Activated CD8-positive, alpha-beta memory T cell treated with anti-CD3 and anti-CD28 coated beads for 1 hour (primary cell): Measurements from ENCODE around the gene ZBTB22.
"Not testable (repeated sequence)": the region's sequence is repeated elsewhere in the genome, so short reads cannot be mapped to it uniquely, and the experiment has no call there.

Experiments used
- DNase-seq, 2 donors: peaks; one replicate each; pipeline ENCODE4 v3.0.0-alpha.2; 2020; ENCODE audit warnings: low read depth in 1 of 2; ENCODE audit errors: extremely low read depth in 1 of 2

The ZBTB22 gene, protein sequence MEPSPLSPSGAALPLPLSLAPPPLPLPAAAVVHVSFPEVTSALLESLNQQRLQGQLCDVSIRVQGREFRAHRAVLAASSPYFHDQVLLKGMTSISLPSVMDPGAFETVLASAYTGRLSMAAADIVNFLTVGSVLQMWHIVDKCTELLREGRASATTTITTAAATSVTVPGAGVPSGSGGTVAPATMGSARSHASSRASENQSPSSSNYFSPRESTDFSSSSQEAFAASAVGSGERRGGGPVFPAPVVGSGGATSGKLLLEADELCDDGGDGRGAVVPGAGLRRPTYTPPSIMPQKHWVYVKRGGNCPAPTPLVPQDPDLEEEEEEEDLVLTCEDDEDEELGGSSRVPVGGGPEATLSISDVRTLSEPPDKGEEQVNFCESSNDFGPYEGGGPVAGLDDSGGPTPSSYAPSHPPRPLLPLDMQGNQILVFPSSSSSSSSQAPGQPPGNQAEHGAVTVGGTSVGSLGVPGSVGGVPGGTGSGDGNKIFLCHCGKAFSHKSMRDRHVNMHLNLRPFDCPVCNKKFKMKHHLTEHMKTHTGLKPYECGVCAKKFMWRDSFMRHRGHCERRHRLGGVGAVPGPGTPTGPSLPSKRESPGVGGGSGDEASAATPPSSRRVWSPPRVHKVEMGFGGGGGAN

DNA sequence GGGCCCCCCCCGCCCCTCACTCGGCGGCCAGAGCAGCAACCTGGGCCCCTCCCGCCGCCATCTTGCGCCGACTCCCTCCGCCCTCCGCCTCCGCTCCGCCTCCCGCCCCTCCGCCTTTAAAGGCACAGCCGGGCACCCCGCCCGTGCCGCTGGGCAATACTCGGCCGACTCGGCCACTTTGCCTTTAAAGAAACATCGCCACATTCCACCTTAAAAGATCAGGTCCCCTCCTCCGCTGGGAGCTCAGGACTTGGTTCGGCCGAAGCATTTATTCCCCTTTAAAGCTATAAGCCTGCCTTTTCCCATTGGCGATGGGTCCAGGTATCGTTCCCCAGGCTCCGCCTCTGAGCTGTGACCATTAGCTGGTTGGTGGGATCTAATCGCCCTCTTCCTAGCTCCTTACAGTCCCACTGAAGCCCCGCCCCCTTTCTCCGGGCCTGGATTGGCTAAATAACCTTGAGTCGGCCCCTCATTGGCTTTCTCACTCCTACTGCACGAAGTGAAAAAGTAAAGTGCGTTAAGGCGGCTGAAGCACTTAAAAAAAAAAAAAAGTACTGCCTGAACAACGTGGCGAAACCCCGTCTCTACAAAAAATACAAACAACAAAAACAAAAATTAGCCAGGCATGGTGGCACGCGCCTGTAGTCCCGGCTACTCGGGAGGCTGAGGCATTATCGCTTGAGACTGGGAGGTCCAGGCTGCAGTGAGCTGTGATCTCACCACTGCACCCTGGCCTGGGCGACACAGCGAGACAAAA lies at the start of gene ZBTB22:
ZBTB22 (minus strand) TSS at position 76 of the 757 bp plus-strand sequence. CDS start 828 bp downstream, outside the sequence.
- peak; percentile 90 to 95 for DNase-seq

DNA sequence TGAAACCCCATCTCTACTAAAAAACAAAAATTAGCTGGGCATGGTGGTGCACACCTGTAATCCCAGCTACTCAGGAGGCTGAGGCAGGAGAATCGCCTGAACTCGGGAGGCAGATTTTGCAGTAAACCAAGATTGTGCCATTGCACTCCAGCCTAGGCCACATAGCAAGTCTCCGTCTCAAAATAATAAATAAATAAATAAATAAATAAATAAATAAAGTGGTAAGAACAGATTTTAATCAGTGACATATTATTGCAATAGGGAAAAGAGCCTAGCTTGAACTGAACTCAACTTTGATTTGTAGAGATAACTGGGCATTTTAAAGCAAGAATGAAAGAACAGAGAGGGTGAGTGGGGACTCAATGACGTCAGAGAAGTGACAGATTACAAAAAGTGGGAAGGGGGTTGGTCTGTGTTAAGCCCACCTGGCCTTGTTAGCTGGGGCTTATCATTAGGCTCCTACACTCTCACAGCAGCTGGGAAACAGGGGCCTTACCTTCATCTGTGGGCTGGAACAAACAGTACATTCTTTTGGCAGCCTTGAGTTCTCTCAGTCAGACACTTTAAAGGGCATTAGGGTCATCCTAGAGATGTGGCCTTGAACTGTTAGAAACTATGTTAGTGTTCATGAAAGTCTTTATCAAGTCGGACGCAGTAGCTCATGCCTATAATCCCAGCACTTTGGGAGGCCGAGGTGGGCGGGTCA lies 49.6 kb upstream of the ZBTB22 start:
- DNase-seq: no peak

DNA sequence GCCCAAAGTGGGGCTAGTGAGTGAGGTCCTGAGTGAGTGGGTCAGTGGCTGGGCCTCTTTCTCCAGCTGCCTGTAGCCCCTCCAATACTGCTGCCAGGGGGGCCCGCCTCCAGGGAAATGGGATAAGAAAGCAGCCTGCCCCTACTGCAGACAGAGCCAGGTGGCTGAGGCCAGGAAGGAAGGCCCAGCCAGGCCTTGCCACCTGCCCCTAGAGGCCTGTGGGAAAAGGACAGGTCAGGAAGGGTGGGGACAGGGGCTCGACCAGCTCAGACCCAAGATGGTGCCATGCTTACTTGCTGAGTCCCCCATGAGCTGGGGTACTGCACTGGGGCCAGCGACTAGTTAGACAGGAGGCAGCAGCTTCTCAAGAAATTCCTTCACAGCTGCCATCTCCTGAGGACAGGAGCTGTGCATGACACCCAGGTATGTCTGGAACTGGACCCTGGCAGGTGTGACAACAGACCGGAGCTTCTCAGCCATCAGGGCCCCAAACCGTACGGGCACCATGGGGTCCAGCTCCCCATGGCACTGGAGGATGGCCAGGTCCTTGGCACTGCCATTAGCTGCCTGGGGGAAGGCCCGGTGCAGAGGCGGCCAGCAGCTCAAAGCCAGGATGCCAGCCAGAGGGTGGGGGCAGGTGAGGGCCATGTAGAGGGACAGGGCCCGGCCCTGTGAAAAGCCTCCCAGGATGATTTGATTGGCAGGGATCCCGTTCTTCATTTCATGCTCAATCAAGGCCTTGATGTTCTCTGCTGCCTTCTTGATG lies 47.8 kb upstream of the ZBTB22 start:
- DNase-seq: not testable (repeated sequence)

DNA sequence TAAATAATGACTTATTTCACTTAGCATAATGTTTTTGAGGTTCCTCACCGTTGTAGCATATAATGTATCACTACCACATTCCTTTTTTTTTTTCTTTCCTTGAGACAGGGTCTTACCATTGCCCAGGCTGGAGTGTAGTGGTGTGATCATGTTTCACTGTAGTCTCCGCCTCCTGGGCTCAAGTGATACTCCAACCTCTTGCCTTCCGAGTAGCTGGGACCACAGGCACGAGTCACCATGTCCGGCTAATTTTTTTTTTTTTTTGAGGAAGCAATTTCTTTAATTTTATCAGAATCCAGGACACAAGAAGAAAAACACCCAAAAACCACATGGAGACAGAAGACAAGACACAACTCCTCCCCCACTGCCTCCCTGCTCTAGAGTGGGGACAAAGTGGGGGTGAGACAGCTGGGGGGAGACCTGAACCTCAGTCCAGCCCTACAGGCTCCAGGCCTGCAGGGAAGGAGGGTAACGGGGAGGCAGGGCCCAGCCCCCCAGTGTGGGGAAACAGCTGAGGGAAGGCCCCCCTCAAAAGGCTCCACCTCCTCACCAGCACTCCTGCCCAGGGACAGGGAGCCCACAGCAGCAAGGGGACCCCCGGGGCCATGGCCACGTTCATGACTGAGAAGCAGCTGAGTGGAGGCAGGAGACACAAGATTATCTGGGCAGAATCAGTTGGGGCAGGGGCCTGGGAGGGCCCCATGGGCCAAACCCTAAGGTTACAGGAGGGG lies 47.1 kb upstream of the ZBTB22 start:
- DNase-seq: not testable (repeated sequence)

DNA sequence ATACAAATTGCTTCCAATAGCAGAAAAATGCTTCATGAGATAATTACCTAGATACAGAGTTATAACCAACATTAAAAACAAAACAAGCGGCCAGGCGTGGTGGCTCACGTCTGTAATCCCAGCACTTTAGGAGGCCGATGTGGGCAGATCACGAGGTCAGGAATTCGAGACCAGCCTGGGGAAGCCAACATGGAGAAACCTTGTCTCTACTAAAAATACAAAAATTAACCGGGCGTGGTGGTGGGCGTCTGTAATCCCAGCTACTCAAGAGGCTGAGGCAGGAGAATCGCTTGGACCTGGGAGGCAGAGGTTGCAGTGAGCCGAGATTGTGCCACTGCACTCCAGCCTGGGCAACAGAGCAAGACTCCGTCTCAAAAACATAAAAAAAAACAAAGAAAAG lies 45.9 kb upstream of the ZBTB22 start:
- DNase-seq: not testable (repeated sequence)

DNA sequence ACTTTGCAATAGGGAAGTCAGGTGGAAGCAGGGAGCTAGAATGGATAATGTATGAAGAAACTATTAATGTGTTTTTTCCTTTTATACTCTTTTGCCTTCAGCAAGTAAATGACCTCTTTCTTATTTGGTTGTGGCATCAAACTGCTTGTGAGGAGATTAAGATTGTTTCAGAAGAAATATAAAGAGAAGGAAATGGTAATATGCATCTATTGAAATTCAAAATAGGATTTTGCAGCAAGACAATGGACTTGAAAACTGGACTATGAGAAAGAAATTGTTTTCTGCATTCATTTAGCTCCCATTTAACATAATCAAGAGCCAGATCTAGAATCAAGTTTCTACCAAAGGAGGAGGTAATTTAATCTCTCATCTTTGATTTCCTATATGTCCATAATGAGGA lies 41.8 kb upstream of the ZBTB22 start:
- no peak for DNase-seq

DNA sequence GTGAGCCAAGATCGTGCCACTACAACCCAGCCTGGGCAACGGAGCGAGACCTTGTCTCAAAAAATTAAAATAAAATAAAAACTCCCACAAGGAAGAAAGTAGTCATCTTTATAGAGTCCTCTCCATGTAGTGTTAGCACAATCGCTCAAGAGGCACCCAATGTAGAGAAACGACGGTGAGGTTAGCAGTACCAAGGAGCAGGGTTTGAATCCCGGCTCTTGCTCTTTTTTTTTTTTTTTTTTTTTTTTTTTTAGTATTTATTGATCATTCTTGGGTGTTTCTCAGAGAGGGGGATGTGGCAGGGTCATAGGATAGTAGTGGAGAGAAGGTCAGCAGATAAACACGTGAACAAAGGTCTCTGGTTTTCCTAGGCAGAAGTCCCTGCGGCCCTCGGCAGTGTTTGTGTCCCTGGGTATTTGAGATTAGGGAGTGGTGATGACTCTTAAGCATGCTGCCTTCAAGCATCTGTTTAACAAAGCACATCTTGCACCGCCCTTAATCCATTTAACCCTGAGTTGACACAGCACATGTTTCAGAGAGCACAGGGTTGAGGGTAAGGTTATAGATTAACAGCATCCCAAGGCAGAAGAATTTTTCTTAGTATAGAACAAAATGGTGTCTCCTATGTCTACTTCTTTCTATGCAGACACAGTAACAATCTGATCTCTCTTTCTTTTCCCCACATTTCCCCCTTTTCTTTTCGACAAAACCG lies 39.8 kb upstream of the ZBTB22 start:
- DNase-seq: not testable (repeated sequence)

DNA sequence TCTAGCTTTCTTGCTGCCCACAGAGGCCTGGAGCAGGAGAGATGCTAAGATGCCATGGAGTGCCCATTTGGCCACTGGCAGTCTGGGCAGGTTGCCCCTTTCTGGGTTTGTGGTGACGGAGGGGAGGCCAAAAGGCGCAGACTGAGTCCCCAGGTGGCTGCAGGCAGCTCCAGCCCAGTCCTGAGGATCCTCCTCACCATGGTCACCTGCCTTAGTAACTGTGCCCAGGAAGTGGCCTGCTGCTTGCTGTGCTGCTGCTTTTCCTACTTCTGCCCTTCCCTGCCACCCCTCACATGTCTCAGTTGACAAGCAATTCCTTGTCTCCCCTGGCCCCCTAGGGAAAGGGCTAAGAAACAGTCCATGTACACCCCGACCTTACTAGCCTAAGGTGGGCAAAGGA lies 38.8 kb upstream of the ZBTB22 start:
- DNase-seq: no peak

DNA sequence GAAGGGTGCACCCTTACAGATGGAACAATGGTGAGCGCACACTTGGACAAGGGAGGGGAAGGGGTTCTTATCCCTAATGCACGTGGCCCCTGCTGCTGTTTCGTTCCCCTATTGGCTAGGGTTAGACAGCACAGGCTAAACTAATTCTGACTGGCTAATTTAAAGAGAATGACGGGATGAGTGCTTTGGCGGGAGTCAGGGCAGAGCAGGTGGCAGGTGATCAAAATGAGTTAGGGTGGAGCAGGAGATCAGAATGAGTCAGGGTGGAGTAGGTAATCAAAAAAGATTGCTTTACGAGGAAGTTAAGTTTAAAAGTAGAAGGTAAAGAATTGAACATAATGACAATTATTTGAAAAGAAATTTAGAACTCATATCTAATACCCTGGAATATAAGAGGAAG lies 38.3 kb upstream of the ZBTB22 start:
- not testable (repeated sequence) for DNase-seq

DNA sequence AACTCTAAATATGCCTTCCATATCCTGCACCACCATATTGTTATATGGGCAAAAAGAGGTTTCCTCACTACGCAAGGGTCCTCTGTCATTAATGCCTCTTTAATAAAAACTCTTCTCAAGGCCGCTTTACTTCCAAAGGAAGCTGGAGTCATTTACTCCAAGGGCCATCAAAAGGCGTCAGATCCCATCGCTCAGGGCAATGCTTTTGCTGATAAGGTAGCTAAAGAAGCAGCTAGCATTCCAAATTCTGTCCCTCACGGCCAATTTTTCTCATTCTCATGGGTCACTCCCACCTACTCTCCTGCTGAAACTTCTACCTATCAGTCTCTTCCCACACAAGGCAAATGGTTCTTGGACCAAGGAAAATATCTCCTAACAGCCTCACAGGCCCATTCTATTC lies 30.3 kb upstream of the ZBTB22 start:
- DNase-seq: no peak

DNA sequence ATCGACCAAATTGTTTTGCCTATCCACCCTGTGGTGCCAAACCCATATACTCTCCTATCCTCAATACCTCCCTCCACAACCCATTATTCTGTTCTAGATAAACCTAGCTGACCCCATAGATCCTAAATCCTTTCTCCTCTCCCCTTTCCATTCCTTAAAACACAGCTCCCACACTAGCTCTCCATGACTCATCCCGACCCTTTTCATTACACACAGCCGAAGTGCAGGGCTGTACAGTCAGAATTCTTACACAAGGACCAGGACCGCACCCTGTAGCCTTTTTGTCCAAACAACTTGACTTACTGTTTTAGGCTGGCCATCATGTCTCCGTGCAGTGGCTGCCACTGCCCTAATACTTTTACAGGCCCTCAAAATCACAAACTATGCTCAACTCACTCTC lies 29.4 kb upstream of the ZBTB22 start:
- DNase-seq: not testable (repeated sequence)

DNA sequence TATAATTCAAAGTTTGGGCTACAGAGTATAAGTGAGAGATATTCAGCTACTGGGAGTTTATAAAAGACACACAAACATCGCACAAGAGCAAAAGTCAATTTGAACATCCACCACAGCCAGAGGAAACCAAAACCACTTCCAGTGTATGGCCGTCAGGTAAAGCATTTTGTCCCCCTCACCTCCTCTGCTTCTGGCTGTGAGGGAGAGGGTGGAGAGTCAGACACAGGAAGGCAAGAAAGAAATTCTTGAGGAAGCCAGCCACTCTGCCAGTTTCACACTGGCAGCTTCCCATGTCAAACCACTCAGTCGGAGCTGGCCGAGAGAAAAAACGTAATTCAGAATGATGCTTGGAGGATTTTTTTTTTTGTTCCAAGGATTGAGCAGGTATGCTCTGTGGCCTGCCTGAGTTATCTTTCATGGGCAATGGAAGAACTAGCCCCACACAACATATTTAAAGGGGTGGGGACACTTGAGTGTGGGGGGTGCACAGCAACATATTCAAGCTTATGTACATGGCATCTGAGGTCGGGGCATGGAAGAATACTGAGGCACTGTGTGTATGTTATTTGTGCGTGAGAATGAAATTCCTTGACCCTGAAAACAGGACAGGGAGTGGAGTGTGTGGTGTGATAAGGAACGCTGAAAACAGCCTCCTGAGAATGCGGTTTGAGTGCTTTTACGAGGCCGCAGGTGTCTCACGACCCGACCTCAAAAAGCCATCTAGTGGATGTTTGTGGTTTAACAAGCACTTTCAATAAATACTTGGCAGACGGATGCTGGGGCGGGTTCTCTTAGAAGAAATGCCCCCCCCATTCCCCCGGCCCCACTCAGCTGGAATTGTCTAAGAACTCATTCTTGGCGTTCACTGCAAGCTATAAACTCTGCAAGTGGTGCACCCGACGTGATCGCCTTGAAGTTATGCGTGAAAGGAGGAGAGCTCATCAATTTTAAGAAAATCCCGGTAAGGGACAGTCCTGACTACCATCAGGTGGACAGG lies 27.5 kb upstream of the ZBTB22 start:
- peak; percentile 38 to 39 for DNase-seq

DNA sequence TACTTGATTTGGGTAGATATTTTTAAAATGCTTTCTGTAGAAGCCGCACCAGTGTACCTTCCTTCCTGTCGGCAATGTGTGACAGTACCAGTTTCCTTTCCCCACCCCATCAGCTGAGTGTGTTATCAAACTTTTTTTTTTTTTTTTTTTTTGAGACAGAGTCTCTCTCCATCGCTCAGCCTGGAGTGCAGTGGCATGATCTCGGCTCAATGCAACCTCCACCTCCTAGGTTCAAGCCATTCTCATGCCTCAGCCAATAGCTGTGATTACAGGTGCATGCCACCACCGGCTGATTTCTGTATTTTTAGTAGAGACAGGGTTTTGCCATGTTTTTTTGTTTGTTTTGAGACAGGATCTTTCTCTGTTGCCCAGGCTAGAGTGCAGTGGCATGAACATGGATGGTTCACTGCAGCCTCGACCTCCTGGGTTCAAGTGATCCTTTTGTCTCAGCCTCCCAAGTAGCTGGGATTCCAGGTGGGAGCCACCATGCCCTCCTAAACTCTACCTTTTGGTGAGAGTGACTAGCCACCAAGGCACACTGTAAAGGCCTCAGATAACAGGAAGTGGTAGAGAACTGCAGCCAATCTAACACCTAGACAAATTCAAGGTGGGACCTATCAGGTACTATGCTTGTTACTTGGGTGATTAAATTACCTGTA lies 26.5 kb upstream of the ZBTB22 start:
- peak; percentile 18 to 30 for DNase-seq

DNA sequence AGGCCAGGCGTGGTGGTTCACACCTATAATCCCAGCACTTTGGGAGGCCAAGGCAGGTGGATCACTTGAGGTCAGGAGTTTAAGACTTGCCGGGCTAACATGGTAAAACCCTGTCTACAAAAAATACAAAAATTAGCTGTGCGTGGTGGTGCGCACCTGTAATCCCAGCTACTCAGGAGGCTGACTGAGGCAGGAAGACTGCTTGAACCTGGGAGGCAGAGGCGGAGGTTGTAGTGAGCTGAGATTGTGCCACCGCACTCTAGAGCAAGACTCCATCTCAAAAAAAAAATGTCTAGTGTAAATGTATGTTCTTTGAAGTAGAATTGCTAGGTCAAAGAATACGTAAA lies 26.0 kb upstream of the ZBTB22 start:
- DNase-seq: not testable (repeated sequence)

DNA sequence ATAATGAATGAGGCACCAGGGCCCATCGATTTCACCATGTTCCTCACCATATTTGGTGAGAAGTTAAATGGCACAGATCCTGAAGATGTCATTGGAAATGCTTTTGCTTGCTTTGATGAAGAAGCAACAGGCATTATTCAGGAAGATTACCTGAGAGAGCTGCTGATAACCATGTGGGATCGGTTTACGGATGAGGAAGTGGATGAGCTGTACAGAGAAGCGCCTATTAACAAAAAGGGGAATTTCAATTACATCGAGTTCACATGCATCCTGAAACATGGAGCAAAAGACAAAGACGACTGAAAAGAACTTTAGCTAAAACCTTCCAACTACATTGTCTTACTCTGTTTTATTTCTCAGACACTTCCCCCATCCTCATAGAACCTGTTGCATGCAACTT lies 21.6 kb upstream of the ZBTB22 start:
- DNase-seq: no peak

DNA sequence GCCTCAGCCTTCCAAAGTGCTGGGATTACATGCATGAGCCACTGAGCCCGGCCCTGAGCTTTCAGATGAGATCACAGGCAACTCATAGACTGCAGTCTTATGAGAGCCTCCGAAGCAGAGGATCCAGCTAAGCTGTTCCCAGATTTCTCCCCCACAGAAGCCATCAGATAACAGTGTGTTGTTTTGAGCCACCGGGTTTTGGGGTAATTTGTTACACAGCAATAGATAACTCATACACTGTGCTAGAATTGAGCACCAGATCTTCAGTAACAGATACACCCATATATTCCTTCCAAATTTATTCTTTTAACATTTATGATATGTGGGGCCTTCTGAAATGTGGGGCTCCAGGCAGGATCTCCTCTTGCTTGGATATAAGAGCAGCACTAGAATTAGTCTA lies 19.0 kb upstream of the ZBTB22 start:
- no peak for DNase-seq

DNA sequence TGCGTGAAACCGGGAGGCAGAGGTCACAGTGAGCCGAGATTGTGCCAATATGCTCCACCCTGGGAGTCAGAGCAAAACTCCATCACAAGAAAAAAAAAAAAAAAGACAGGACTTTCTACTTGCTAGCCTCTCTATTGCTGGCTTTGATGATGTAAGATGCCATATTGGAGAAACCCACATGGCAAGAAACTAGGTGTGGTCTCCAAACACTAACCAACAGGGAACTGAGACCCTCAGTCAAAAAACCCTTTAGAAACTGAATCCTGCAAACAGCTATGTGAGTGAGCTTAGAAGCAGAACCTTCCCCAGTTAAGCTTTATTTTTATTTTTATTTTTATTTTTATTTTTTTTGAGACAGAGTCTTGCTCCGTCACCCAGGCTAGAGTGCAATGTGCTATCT lies 18.4 kb upstream of the ZBTB22 start:
- DNase-seq: no peak
